Measurements from ENCODE around the gene ADCYAP1.

- TF ChIP-seq CTCF (IDR thresholded peaks at IDR 0.05) (no peak), EP300 (IDR thresholded peaks at IDR 0.05; ENCODE audit: low read depth) (no peak), POLR2AphosphoS5 (IDR thresholded peaks at IDR 0.05) (no peak)
Measured at GRCh38 chr18:926946-927345, 22.3 kb downstream of the ADCYAP1 start.
